Left lung (tissue), 10 donors: Measurements from ENCODE around the gene HTRA3. TPM values are rescaled to one million over a fixed set of nuclear protein-coding genes. Genes with fewer than 3 reads are reported as not detected.

Source experiments
- ATAC-seq: fragments of 200-7000 bp; cut with Tn5 transposase; one replicate; pipeline ENCODE4 v1.9.1; 2020; ENCODE audit warnings: moderate library complexity
- DNase-seq, 4 donors: peaks; one replicate each; pipeline ENCODE4 v3.0.0-alpha.2; 2013 to 2020
- H3K27ac ChIP-seq, 2 donors: fragments of 200-600 bp; sonication (generic) in 1 of 2; one replicate each; pipeline versions ENCODE4 v1.5.0 to v1.8.0; 2020 to 2021
- H3K27me3 ChIP-seq, 2 donors: fragments of 200-600 bp; sonication (generic) in 1 of 2; one replicate each; pipeline versions ENCODE4 v1.5.0 to v1.8.0; 2020 to 2021
- H3K36me3 ChIP-seq, 2 donors: fragments of 200-600 bp; sonication (generic) in 1 of 2; one replicate each; pipeline versions ENCODE4 v1.5.0 to v1.8.0; 2020 to 2021
- H3K4me1 ChIP-seq, 2 donors: fragments of 200-600 bp; one replicate each; pipeline ENCODE4 v1.8.0; 2021
- H3K4me3 ChIP-seq, 2 donors: fragments of 200-600 bp; sonication (generic) in 1 of 2; one replicate each; pipeline versions ENCODE4 v1.5.0 to v1.8.0; 2020 to 2021; ENCODE audit warnings: mild to moderate bottlenecking in 1 of 2
- H3K9me3 ChIP-seq, 2 donors: fragments of 200-600 bp; sonication (generic) in 1 of 2; one replicate each; pipeline versions ENCODE4 v1.5.0 to v1.8.0; 2020 to 2021
- intact Hi-C, 2 donors: fragments of 100-400 bp; cut with DNase I; formaldehyde crosslinking; loops; one replicate each; pipeline versions ENCODE4 v1.11.2 to v1.14.2; 2022
- polyA plus RNA-seq, 6 donors: library from polyadenylated mRNA; unstranded; fragments of 120-200 nt; gene quantifications; one replicate each; pipeline ENCODE4 v1.2.1, GENCODE V29; 2013; ENCODE audit not compliant: insufficient read length in 6 of 6
- total RNA-seq, 2 donors: library from RNA; stranded (reverse); fragmentation: NEBNext Ultra II Directional; extraction: Animal tissue kit (Norgen Biotek cat#: 25700); gene quantifications; one replicate each; pipeline ENCODE4 v1.2.1, GENCODE V29; 2021
- TF ChIP-seq, protein P1 (sequence below), 2 donors: fragments of 200-600 bp; sonication (generic) in 1 of 2; IDR thresholded peaks; one replicate each; pipeline versions ENCODE4 v1.5.0 to v1.8.0; 2021; ENCODE audit warnings: antibody characterized with exemption in 2 of 2
- donor health status: DM: no; HTN: yes; CAD: no.
- donor health status: DM: no; HTN: no; CAD: no.

HTRA3 gene
- total and polyA plus RNA-seq, 8 donors = 9.7 to 18.3 (median 12.1) TPM

- H3K9me3 ChIP-seq = no peaks in the 10 kb centered on the region
- no peak overlapping the region for H3K4me3 ChIP-seq
- DNase-seq (no peak), ATAC-seq (peak; percentile 33)
- TF ChIP-seq, protein P1, sequence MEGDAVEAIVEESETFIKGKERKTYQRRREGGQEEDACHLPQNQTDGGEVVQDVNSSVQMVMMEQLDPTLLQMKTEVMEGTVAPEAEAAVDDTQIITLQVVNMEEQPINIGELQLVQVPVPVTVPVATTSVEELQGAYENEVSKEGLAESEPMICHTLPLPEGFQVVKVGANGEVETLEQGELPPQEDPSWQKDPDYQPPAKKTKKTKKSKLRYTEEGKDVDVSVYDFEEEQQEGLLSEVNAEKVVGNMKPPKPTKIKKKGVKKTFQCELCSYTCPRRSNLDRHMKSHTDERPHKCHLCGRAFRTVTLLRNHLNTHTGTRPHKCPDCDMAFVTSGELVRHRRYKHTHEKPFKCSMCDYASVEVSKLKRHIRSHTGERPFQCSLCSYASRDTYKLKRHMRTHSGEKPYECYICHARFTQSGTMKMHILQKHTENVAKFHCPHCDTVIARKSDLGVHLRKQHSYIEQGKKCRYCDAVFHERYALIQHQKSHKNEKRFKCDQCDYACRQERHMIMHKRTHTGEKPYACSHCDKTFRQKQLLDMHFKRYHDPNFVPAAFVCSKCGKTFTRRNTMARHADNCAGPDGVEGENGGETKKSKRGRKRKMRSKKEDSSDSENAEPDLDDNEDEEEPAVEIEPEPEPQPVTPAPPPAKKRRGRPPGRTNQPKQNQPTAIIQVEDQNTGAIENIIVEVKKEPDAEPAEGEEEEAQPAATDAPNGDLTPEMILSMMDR (IDR thresholded peaks at IDR 0.05) = no peak
- H3K36me3 ChIP-seq = no peaks in the 10 kb centered on the region
- no peaks in the 10 kb centered on the region for H3K27me3 ChIP-seq
- intact Hi-C loops = no loop called here
- H3K4me1 ChIP-seq = peaks cover 16 to 18% of the 10 kb centered on the region in 2 donors
- H3K27ac ChIP-seq = peak overlapping the region; percentile 13 to 58
These were observed 21.5 kb upstream of the HTRA3 start for GRCh38 chr4:8248091-8248490.

DNA sequence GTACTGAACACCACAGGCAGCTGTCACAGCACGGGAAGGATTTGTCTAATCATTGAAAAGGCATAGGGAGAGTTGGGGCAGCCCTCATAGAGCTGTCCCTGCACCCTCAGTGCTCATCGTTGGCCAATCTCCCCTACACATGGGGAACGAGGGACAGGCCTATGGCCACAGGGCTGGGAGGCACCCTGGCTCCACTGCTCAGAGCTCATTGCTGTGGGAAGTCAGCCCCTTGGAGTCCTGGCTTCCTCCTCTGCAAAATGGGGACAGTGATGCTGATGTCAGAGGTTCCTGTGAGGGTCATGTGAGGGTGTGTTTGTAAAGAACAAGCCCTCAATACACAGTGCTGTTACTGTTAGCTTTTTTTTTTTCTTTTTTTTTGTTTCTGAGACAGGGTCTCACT, 19.3 kb upstream of the HTRA3 start:
- DNase-seq = no peak
- Histone ChIP-seq H3K9me3 (no peaks in the 10 kb centered on the region), H3K27me3 (no peaks in the 10 kb centered on the region), H3K4me1 (peaks cover 16 to 18% of the 10 kb centered on the region in 2 donors), H3K36me3 (no peaks in the 10 kb centered on the region), H3K27ac (no peak overlapping the region), H3K4me3 (no peak overlapping the region)
- ATAC-seq = no peak
- intact Hi-C loops = no loop called here
- TF ChIP-seq, protein P1 (IDR thresholded peaks at IDR 0.05) = no peak

- Histone ChIP-seq H3K9me3 (no peaks in the 10 kb centered on the region), H3K27me3 (no peaks in the 10 kb centered on the region), H3K27ac (no peak overlapping the region), H3K36me3 (no peaks in the 10 kb centered on the region), H3K4me1 (peaks cover 16 to 18% of the 10 kb centered on the region in 2 donors), H3K4me3 (no peak overlapping the region)
- ATAC-seq (no peak), DNase-seq (peak in 1 of 4 donors; percentile 14)
- TF ChIP-seq, protein P1 (IDR thresholded peaks at IDR 0.05) = no peak
- intact Hi-C loops = no loop called here
These were observed 18.9 kb upstream of the HTRA3 start for GRCh38 chr4:8250637-8251036.

- Histone ChIP-seq H3K27ac (no peak overlapping the region), H3K9me3 (no peaks in the 10 kb centered on the region), H3K4me3 (no peak overlapping the region), H3K27me3 (no peaks in the 10 kb centered on the region), H3K36me3 (no peaks in the 10 kb centered on the region), H3K4me1 (peaks cover 12 to 16% of the 10 kb centered on the region in 2 donors)
- TF ChIP-seq, protein P1 (IDR thresholded peaks at IDR 0.05) = no peak
- intact Hi-C loops = no loop called here
- peak in 1 of 4 donors; percentile 65 for DNase-seq
- ATAC-seq = no peak
These were observed 18.3 kb upstream of the HTRA3 start for GRCh38 chr4:8251110-8251883.

DNA sequence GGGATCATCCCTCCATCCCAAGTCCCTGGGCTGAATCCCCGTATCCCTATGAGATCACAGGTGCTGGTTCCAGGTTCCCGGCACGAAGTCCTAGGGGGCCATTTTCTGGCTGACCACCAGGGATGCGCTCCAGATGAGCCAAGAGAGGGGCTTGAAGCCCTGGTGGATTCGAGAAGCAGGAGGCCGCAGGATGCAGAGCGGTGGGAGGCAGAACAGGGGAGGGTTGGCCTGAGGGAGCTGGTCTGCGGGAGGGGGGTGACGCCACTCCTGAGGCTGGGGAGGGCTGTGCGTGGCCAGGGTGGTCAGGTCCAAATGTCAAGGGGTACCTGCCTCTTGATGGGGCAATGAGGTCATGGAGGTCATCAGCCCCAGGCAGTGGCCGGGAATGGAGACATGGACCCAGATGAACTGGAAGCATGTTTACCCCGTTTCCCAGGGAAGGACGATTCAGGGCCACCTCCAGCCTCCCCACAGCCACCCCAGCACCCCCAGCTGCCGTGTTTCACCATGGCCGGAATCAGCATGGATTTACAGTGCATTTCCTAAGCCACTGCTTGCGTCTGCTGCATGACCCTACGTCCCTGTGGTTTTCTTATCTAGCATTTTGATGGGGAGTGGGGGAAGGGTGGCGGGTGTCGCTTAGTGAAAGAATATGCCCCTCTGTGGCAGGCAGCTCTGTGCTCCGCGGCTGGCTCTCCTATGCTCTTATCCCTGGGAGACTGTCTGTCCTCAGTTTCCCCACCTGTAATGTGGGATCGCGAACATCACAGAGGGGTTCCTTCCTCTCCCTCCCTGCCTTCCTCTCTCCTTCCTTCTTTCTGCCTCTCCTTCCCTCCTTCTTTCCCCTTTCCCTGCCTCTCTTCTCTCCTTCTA, 17.0 kb upstream of the HTRA3 start:
- DNase-seq (peak in 1 of 4 donors; percentile 65), ATAC-seq (no peak)
- TF ChIP-seq, protein P1 (IDR thresholded peaks at IDR 0.05) = no peak
- H3K4me1 ChIP-seq = peaks cover 3 to 4% of the 10 kb centered on the region in 2 donors
- H3K9me3 ChIP-seq = no peaks in the 10 kb centered on the region
- H3K4me3 ChIP-seq = no peak overlapping the region
- no peaks in the 10 kb centered on the region for H3K27me3 ChIP-seq
- intact Hi-C loops = no loop called here
- no peak overlapping the region for H3K27ac ChIP-seq
- H3K36me3 ChIP-seq = no peaks in the 10 kb centered on the region
